HG03196 (cell line): ENCODE measurements around the gene MAP3K4.
"Not testable (repeated sequence)": the region's sequence is repeated elsewhere in the genome, so short reads cannot be mapped to it uniquely, and the experiment has no call there.

Experiments
- ATAC-seq: cut with Tn5 transposase; IDR thresholded peaks from one replicate; pipeline ENCODE4 v1.9.1; 2021; ENCODE audit not compliant: unreplicated experiment

The MAP3K4 gene

DNA sequence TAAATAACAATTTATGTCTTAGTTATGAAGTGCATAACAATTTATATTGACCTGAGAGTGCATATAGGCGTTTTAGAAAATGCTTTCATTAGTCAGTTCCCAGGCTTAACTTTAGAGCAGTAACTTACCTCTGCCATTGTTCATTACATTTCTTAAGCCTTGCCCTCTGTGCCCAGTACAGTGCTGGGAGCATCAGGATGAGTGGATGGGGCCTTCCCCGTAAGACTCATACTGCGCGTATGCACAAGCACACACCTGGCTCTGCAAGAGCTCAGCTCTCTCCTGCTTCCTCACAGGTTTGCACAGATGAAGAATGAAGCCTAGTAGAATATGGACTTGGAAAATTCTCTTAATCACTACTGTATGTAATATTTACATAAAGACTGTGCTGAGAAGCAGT is 125.0 kb downstream of the MAP3K4 start:
- no peak for ATAC-seq

DNA sequence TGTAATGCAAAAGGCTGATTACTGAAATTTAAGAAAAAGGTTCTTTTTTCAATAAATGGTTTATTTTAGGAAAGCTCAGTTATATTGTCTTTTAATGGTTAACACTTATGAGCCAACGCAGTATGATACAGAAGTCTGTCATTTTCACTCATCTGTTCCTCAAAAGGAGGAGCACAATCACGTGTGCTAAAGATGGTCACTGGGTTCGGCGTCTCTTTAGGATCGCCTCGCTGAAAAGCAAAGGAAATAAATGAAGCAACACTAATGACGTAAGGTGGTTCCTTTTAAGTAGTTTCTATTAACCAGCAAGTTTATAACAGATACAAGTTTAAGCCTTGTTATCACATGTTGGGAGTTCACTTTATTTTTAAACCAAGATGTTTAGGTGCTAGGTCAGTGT is 125.7 kb downstream of the MAP3K4 start:
- no peak for ATAC-seq

DNA sequence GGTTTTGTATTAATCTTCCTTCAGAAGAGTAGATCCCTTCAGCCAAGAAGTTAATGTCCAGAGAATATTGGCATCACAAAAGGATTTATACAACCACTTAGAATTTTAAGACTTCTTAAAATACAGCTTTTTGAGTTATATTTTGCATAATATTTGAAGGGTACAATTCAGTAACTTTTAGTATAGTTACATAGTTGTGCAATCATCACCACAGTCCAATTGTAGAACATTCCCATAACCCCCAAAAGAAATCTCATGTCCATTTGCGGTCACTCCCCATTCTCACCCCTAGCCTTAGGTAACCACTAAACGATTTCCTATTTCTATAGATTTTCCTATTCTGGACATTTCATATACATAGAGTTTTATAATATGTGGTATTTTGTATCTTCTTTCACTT is 126.4 kb downstream of the MAP3K4 start:
- no peak for ATAC-seq

DNA sequence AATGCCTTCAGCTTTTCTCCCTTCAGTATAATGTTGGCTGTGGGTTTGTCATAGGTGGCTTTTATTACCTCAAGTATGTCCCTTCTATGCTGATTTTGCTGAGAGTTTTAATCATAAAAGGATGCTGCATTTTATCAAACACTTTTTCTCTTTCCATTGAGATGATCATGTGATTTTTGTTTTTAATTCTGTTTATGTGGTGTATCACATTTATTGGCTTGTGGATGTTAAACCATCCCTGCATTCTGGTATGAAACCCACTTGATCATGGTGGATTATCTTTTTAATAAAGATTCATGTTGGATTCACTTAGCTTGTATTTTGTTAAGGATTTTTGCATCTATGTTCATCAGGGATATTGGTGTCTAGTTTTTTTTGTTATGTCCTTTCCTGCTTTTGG is 131.8 kb downstream of the MAP3K4 start:
- ATAC-seq = not testable (repeated sequence)

- ATAC-seq = no peak
Measured at GRCh38 chr6:161125591-161125990, 134.0 kb downstream of the MAP3K4 start.

DNA sequence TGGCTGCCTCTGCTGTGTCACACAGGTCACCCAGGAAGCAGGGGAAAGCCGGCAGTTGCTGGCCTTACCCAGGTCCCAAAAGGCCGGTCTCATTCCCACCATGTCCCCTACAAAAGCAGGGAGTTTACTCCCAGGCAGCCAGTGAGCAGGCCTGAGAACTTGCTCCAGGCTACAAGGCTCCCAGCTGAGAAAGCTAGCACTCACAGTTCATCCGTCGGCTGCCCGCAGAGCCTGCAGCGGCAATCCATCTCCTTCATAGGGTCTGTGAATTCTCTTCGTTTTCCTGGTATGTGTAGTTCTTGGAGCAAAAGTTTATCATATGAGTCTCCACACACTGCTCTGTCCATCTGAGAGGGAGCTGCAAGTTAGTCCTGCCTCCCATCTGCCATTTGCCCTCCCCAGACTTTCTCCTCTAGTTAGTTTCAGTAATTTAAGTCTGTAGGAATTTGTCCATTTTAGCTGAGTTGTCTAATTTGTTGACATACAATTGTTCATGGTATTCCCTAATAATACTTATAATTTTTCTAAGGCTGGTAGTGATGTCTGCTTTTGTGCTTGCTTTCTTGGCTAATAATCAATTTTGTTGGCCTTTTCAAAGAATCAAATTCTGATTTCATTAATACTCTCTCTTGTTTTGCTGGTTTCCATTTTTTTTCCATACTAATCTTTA is 135.6 kb downstream of the MAP3K4 start:
- ATAC-seq = no peak

DNA sequence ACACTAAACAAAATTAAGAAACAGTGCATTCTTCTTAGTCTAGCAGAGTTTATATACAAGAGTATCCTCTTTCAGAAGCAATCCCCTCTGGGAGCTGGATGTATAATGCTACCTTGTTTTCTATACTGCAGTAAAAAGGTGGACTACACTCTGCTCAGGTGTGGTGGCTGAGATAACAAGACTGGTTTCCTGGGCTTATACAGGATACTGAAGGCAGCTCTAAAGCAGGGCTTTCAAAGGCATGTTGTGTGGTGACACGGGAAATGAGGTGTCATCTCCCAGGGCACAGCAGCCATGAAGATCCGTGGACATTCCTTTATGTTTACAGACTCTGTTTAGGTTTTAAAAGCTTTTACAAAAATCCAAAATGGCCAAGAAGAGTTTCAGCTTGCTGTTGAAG is 136.7 kb downstream of the MAP3K4 start:
- ATAC-seq = no peak

DNA sequence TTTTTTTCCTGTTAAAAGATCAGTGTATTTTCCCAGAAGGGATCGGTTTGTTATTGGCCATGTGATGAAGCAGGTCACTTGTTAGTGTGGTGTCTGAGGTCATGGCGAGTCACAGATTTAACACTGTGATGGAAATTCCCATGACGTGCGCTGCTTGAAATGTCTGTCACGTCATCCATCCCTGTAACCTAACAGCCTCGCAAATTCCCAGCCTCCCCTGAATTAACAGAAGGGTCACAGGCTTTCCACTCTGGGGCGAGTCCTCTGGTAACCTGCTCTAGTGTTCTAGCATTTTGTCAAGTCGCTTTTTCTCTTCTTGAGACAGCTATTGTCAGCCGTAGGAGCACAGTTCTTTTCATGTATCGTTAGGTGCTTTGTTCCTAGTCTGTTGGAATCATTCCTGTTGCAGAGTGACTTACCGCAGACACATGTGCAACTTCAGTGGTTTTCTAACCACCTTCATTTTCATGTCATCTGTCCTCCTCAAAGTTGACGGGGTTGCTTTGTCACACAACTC is 137.2 kb downstream of the MAP3K4 start:
- no peak for ATAC-seq

DNA sequence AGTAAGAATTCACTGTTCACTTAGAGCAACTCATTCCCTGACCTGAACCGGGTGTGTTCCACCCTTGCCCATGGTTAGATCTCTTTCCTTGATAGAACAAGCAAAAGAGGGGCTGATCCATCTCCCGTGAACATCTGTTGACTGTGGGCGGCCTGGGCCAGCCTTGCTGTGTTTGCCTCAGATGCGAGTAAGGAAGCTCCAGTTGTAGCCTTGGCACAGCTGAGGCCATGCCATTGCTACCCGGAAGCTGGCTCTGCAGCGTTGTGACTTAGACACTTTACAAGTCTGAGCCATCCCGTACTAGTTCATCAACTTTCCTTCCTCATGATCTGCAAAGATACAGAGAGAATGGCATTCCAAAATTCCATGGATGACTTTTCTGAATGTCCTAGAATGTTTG is 139.0 kb downstream of the MAP3K4 start:
- no peak for ATAC-seq

DNA sequence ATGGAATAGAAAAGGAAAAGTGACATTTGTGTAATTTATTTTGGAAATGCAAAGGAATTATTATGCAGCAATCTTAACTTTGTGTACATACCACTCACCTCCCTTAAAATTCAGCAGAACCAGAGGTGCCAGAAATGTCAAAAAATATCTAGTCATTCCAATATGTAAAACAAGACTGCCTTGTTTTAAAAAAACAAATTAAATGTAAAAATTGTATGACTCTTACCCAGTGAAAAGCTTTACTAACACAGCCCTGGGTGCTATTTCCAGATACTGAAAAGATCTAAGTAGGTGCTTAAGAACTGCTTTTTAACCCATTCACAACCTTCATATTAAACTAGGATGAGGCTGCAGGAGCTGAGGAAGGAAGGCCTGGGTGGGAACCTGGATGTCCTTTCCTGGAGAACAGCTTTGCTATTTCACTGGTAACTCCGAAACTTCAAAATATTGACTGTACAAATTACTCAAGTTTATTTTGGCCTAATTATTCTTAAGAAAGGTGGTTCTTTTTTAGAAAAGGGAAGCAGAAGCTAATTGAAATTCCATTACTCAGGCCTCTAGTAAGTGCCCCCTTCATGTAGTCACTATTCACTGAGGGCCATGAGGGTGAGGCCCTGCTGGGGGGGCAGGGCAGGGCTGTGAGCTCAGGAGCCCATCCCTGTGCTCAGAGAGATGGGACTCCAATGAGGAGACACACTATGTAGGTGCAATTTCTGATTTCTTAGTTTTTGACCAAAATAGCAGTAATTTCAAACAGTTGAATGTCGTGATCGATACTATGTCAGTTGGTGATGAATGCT is 139.6 kb downstream of the MAP3K4 start:
- ATAC-seq = no peak

DNA sequence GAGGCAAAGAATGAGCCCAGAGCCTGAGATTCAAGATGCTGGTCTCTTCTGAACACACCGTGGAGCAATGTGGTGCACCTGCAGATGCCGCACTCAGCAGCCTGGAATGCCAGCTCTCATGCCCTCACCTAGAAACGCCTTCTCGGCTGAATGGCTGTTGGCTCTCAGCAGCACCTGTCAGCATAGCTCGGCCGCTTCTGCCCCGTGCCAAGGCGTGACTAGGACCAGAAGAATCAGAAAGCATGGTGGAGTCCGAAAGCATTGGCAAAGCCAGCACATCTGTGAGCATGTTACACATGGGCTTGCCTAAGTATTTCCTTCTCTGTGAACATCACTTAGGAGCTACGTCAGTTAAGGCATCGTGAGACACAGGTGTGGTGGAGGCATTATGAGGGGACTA is 140.8 kb downstream of the MAP3K4 start:
- no peak for ATAC-seq

DNA sequence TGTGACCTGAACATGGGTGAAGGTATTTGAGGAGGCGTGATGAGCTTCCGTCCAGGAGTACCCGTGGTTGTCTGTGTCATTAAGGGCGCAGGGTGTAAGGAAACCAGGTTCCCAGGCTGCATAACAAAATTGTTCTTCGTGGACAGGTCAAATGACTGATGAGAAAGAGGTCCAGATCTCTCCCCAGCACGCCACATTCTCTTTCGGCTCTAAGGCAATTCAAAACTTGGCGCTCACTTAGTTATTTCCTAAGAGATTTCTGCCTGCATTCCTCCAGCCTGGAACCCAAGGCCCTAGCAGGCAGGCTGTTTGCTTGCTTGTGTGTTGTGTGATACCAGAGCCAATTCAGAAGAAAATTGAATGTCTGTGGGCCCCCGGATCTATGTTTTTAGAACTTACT is 142.4 kb downstream of the MAP3K4 start:
- ATAC-seq = no peak

GRCh38 chr6:161134550-161135298 is 143.2 kb downstream of the MAP3K4 start:
- ATAC-seq = no peak

DNA sequence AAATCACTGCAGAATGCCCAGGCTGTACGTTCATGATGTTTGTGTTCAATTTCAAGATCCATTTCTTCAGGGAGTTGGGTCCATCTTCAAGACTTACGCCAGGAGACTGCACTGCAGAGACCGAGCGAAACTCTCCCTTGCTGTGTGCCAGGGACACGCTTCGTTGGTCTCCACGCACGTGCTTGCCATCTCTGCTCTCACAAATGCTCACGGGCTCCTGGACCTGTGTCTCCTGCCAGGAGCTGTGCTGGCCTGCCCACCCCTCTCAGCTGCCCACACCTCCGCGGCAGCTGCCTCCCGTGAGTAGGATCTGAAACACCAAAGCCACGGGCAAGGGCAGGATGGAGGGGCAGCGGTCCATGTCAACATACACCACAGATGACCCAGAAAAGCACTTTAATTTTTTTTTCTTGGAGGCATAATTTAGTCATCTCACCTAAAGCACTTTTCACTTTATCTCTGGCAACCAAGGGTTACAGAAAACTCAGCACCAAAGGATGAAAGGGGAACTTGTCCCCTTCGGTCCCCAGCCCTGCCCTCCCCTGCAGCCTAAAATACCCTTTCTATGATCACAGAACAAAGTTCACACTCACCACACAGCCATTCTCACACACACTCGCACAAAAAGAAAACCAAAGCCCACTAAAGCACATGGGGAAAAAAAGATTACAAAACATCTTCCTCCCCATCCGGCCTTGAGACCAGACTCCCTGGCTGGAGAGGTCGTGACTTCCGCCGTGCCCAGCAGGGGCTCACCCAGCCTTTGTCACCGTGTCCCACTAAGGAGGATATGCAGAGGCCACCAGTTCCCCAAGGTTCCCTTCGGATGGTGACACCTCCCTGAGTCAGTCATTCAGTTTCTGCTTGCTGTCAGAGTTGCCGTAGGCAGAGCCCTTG is 144.4 kb downstream of the MAP3K4 start:
- peak; percentile 45 for ATAC-seq

DNA sequence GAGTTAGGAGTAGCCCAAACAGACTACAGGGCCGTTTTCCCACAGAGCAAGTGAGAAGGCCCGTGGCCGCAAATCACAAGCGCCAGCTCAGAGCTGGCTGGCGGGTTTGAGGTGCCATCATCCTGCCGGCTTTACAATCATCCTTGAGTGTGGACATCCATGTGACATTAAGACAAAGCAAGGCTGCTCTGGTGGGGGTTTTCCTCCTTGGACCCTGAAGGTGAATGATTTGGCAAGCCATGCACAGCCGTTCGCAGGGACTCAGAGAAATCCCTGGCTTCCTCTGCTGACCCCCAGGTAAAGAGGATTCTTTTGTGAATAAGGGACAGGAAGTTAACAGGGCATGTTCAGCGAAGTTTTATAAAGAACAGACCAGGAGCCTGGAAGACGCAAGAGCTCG is 145.1 kb downstream of the MAP3K4 start:
- no peak for ATAC-seq

DNA sequence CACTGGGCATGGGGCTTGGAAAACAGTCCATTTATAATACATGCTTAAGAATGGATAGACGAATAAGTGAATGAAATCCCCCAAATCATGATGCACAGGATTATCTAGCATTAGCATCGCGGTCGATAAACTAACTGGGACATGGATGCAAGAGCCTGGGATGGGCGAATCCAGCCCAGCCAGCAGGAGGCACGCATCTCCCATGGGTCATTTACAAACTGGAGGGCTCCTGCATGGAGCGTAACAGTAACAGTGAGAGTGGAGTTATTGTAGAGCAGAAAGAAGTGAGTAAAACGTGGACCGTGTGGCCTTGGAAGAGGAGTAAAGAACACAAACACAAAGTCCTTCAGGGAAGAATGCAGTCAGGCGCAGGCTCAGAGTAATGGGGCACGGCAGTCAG is 145.8 kb downstream of the MAP3K4 start:
- ATAC-seq = no peak

GRCh38 chr6:161137839-161138542 is 146.4 kb downstream of the MAP3K4 start:
- ATAC-seq = no peak

DNA sequence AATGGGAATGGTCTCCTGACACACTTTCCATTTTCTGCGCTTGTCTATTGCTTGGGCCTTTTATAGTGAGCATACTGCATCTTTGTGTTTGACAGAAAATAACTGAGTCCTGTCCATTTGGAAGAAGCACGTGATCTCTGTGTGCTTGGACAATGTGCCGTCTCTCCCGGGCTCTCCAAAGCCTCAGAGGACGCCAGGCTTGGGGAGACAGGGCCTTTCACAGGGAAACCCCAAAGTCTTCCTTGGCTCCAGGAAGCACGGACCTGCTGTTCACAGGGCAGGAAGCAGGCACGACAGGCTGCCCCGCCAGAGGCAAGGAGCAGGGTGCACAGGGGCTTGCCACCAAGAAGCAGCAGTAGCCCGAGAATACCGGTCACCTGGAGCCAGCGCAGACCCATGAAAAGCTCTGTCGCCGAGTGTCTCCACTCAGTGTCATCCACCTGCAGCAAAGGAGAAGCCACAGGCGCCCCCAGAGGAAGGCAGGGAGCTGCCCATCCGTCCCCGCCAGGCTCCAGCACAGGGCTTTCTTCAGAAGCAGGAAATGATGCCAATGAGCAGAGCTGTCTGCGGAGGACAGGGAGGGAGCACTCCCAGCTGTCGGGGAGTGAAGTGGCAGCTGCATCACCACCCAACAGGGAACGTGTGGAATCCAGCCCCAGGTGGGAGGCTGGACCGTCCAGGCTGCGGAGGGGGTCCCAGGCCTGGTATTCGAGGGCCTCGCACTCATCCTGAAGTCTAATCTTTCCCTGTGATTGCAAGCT is 147.2 kb downstream of the MAP3K4 start:
- no peak for ATAC-seq

GRCh38 chr6:161139304-161139765 is 147.8 kb downstream of the MAP3K4 start:
- no peak for ATAC-seq
